NCI-H526 (cell line): ENCODE measurements around the gene CHTF8.

Experiments used
- DNase-seq, 2 experiments: peaks; one replicate each; lab custom pipeline; 2025; lab: John Stamatoyannopoulos, UW

Gene CHTF8

GRCh38 chr16:69085032-69085695 is 47.2 kb downstream of the CHTF8 start:
- DNase-seq = no peak

- no peak for DNase-seq
Measured at GRCh38 chr16:69084289-69084688, 48.1 kb downstream of the CHTF8 start.

GRCh38 chr16:69083306-69083941 is 49.0 kb downstream of the CHTF8 start:
- no peak for DNase-seq

DNA sequence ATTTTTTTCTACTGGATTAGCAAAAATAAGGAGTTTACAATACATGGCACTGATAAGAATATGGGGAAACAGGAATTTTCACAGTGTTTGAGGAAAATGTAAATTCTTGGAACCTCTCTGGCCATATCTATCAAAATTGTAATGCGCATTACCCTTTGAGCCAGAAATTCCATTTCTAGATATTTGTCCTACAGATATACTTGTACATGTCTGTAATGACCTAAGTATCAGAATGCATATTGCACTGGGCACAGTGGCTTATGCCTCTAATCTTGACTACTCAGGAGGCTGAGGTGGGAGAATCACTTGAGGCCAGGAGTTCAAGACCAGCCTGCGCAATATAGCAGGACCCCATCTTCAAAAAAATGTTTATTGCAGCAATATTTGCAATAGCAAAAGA is 52.7 kb downstream of the CHTF8 start:
- no peak for DNase-seq

DNA sequence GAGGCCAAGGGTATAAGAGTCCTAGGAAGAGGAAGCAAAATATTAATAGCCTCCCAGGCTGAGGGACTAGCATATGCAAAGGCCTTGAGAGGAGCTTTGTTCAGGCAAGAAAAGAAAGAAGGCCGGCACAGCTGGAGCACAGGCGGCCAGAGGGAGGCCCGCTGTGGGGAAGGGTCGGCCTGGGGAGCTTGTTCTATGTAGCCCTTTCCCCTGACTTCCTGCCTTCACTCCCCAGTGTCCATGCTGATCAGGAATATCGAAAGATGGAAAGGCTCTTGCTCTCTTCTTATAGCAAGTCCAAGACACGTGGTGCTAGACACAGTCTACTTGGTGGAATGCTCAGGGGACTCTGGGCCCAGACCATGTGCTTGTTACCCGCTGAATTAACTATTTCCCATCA is 54.3 kb downstream of the CHTF8 start:
- DNase-seq = no peak

DNA sequence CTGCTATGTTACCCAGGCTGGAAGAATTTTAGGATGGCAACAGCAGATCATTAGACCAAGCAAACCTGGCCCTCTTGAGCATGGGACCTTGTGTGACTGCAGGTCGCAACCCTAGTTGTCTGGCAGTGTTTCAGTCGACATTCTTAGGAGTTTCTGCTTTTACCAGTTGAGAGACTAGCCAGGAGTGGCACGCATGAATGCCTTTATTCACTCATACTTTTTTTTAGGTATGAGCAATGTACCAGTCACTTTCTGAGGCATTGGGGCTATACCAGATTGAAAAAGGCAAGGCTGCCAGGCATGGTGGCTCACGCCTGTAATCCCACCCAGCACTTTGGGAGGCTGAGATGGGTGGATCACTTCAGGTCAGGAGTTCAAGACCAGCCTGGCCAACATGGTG is 55.1 kb downstream of the CHTF8 start:
- DNase-seq = no peak

DNA sequence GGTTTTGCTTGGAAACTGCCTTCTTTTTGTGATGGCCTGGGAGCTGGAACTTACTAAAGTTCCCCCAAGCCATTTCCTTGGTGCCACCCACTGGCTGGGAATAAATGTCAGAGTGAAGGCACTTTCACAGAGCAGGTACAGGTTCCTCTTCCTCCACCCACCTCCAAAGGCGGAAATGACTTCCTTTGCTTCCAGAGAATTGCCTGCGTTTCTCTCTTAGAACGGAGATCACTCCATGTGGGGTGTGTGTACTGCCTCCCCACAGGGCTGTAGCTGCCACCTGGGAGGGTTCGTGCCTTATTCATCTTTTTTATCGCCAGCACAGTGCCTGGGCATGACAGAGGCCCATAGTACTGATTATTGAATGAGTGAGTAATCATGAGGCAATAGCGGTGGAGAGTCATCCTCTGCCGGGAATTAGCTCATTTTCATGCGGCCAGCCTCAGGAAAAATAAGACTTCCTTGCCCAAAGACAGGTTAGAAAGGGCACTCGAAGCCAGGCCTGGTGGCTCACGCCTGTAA is 59.1 kb downstream of the CHTF8 start:
- DNase-seq = no peak

- no peak for DNase-seq
Measured at GRCh38 chr16:69072640-69072974, 59.8 kb downstream of the CHTF8 start.

- no peak for DNase-seq
Measured at GRCh38 chr16:69071036-69071435, 61.4 kb downstream of the CHTF8 start.

DNA sequence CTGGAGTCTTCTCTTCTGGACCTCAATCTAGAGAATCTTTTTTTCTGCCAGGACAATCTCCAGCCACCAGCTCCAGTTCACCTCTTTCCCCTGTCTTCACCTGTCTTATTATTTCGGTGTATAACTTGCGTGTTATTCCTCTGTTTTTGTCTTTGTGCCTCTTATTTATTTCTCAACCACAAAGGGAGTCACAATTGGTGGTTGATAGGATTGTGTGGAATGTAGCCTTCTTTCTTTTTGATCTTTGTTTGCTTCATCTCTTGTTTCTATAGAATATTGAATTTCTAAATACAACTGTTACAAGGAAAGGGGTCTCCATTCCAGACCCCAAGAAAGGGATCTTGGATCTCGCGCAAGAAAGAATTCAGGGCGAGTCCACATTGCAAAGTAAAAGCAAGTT is 62.9 kb downstream of the CHTF8 start:
- DNase-seq = no peak
